NAMALWA (cell line): Measurements from ENCODE around the gene ABHD15.

ENCODE experiments used
- DNase-seq: peaks from one replicate; pipeline ENCODE4 v3.0.0-alpha.2; 2015; ENCODE audit warnings: low spot score

Gene ABHD15

DNA sequence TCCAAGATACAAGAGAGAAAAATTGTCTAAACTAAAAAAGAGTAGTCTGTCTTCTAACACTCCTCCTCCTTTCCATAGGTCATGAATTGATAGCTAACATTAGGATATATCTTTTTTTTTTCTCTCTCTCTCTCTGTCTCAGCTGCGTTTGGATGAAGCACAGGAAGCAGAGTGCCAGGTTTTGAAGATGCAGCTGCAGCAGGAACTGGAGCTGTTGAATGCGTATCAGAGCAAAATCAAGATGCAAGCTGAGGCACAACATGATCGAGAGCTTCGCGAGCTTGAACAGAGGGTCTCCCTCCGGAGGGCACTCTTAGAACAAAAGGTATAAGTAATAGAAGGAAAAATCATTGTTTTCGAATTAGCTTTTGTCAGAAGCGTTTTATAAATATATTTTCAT lies 32.9 kb downstream of the ABHD15 start:
- DNase-seq: no peak

DNA sequence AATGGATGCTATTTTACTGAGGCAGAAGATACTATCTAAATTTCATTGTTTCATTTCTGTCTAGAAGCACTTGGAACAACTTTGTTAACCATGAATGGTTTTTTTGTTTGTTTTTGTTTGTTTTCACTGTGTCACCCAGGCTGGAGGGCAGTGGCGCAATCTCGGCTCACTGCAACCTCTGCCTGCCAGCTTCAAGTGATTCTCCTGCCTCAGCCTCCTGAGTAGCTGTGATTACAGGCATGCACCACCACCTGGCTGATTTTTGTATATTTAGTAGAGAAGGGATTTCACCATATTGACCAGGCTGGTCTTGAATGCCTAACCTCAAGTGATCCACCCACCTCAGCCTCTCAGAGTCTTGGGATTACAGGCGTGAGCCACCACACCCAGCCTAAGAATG lies 40.5 kb downstream of the ABHD15 start:
- no peak for DNase-seq

DNA sequence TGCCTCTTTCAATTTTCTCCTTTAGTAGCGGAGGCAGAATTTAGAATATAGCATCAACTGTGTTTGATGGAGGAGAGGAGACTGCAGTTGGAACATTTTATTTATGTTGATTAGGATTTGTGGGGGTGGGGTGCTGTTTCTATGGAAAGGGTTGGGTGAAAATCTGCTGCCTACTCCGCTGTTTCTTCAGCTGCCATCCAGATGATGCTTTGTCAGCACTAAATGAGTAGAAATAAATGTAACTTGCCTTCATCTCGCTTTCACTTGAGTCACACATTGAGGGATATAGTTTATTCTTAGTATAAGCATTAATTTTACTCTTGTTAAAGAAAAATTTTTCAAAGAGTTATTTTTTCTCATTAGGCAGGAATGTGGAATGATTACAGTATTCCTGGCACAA lies 42.1 kb downstream of the ABHD15 start:
- DNase-seq: no peak

DNA sequence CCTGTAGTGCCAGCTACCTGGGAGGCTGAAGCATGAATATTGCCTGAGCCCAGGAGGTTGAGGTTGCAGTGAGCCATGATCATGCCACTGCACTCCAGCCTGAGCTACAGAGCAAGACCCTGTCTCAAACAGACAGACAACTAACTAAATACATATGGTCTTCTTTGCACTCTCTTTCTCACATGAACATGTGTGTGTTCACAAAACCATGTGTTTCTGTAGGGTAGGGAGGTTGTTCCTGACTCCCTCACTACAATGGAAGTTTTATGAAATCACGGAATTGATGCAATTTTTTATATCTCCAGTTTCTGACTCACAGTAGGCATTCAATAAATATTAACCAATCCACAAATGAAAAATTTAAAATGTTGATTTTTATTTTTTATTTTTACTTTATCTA lies 48.5 kb downstream of the ABHD15 start:
- no peak for DNase-seq

DNA sequence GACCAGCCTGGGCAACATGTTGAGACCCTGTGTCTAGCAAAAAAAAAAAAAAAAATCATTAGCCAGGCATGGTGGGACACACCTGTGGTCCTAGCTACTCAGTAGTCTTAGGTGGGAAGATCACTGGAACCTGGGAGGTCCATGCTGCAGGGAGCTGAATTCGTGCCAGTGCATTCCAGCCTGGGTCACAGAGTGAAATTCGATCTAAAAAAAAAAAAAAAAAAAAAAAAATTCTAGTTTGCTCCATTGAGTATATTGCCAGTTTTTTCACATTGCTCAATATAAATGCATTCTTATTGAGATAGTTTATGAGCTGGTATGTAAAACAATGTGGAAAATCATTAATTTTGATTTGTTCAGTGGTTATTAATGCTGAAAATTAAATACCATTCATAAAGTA lies 52.0 kb downstream of the ABHD15 start:
- DNase-seq: no peak

DNA sequence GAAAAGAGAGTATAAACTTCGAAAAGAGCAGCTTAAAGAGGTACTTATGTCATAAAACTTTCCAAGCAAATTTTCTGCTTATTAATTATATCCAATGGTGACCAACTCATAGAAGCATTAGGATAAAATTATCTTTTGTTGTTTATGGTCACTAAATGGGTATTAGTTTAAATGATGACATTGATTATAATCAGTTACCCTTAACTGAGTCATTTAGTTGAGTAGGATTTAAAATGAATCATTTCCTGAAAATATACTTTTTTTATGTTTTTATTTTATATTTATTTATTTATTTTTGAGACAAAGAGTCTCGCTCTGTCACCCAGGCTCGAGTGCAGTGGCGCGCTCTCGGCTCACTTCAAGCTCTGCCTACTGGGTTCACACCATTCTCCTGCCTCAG lies 55.9 kb downstream of the ABHD15 start:
- DNase-seq: no peak
